H4 (cell line): ENCODE data around the gene MKS1. TPM values are rescaled to one million over a fixed set of nuclear protein-coding genes. Genes with fewer than 3 reads are reported as not detected.

Experiments used
- DNase-seq: peaks from one replicate; pipeline ENCODE4 v3.0.0-alpha.2; 2015; ENCODE audit warnings: low spot score
- total RNA-seq: library from RNA; depleted of rRNA; stranded (reverse); fragments of >200 nt; shearing (Covaris generic); gene quantifications from 2 replicates; pipeline ENCODE4 v1.2.3, GENCODE V29; 2014

The MKS1 gene
- total RNA-seq, 1 experiment from 2014 or later, result 16.8 TPM

DNA sequence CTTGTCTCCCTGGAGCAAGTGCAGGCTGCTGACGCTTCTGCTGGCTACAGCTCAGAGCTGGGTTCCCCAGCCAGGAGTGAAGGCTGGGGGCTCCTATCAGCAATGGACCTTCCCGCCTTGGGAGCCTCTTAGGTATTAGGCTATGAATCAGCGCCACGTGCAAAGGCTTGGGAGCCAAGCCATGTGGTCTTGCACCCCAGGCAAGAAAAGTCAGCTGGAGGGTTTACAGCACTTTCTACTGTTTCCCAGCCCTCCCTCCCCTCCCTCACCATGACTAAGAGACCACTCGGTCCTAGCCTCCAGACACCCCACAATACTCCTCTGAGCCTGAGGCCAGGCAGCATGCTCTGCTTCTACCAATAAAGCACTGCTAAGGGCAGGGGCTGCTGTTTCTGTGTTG lies 14.3 kb downstream of the MKS1 start:
- no peak for DNase-seq

- no peak for DNase-seq
These were observed 16.2 kb downstream of the MKS1 start for GRCh38 chr17:58202859-58203258.

DNA sequence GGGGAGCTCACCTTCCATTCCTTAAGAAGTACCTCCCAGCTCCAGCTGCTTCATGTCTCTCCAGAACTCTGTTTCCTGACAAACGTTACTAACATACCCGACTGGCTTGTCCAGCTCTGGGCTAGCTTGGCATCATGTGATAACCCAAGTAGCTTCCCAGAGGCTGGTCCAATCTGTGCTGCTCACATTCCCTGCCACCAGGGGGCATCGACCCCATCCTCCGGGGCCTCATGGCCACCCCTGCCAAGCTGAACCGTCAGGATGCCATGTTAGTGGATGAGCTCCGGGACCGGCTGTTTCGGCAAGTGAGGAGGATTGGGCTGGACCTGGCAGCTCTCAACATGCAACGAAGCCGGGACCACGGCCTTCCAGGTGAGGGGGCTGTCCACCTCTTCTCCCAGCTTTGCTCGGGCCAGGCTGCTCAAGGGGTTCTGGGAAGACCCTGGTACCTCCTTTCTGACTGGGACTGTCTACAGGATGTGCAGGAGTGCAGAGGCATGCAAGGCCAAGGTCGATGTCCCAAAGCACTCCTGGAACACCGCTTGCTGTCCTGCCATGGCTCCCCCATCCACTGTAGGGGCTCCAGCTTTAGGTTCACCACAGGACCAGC lies 18.9 kb downstream of the MKS1 start:
- peak; percentile 80 for DNase-seq

DNA sequence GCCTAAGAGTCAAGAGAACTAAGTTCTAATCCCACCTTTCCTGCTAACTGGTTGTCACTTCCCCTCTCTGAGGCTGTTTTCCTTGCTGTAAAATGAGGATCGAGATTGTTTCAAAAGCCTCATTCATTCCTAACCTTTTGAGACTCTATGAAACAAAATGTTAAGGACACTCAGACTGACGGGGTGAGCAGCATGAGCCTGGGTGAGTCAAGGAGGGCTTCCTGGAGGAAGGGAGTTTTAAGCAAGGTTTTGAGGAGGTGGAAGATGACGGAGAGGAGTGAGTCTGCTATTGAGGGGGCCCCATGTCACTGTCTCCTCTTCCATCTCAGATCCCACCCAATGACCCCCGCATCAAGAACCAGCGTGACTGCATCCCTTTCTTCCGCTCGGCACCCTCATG lies 22.4 kb downstream of the MKS1 start:
- DNase-seq, result no peak

DNA sequence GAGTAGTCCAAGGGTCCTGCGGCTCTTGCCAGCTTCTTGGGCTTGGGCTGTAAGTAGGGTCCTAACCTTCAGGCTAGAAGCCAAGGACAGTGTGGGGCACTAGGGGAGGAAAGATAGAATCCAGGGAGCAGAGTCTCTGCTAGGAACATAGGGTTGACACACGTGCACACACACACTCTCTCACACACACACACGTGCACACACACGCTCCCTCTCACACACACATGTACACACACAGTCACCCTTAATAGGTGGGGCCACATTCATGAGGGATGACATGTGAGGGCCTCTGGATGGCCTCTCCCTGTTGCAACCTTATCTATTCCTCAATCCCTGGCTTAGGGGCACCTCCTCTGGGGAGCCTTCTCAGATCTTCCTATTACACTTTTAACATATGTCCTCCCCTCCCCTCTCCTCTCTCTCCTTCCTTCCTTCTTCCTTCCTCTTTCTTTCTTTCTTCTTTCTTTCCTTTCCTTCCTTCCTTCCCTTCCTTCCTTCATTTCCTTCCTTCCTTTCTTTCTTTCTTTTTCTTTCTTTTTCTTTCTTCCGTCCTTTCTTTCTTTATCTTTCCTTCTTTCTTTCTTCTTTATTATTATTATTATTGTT lies 23.4 kb downstream of the MKS1 start:
- DNase-seq, result no peak

DNA sequence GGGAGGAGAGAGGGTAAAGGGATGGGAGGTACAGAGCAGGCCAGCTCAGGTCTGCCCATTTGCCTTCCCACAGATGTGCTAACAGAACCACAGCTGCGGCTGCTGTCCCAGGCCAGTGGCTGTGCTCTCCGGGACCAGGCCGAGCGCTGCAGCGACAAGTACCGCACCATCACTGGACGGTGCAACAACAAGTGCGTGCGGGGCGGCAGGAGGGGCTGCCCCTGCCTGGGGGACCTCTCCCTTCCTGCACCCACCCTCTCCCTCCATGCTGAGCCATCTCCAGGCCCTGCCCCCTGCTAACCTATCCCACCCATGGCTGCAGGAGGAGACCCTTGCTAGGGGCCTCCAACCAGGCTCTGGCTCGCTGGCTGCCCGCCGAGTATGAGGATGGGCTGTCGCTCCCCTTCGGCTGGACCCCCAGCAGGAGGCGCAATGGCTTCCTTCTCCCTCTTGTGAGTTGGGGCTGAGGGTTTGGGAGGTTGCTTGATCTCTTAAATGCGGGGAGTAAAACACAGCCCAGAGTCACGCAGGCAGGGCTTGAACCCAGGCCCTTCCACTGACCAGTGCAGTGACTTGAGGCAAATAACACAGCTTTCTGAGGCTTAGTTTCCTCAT lies 25.3 kb downstream of the MKS1 start:
- no peak for DNase-seq

DNA sequence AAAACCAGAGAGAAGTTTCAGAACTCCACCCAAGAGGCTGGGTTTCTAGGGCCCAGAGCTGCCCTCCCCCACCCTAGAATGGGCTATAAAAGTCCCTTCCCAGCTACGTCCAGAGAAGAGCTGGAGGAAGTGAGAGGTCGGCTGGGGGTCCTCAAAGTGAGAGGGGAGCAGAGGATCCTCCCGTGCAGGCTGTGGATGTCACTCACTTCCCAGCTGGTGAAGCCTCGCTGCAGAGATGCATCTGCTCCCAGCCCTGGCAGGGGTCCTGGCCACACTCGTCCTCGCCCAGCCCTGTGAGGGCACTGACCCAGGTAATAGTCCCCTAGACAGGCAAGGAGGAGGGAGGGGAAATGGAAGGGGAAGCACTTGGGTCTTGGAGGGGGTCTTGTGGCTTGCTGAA lies 26.4 kb downstream of the MKS1 start, which contains the start of gene EPX:
Gene EPX (plus strand): TSS at position 115 of the 400 bp plus-strand sequence. CDS start 121 bp downstream, at position 236.
- DNase-seq, result no peak

GRCh38 chr17:58191241-58191896 lies 27.7 kb downstream of the MKS1 start:
- no peak for DNase-seq

DNA sequence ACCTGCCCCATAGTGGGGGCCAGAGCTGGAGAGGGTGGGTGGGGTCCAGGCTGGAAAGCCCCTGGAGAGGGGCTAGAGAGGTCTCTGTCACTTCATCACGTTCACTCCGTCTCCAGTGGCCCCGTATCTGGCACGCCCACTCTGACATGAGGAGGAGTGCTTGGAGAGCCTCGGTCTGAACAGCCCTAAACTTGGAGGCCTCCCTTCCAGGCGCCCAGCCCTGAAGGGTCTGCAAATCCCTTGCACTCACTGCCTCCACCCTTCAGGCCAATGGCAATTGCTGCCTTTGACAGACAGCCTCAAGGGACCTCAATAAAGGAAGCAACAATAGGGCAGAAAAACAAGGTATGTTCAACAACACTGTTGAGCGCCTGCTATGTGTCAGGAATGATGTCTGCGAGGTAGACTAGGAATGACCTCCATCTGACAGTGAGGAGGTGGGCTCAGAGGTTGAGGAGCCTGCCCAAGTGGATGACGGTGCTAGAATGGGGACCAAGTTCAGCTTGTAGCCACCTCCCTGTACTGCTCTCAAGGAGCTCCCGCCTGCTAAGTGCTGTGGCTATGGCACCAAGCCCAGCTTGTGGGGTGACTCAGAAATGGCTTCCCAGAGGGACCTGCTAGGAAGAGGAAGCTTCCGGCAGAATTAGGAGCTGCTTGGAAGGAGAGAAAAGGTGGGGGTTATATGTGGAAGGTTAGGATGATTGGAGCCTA lies 29.5 kb downstream of the MKS1 start:
- peak; percentile 98 for DNase-seq

DNA sequence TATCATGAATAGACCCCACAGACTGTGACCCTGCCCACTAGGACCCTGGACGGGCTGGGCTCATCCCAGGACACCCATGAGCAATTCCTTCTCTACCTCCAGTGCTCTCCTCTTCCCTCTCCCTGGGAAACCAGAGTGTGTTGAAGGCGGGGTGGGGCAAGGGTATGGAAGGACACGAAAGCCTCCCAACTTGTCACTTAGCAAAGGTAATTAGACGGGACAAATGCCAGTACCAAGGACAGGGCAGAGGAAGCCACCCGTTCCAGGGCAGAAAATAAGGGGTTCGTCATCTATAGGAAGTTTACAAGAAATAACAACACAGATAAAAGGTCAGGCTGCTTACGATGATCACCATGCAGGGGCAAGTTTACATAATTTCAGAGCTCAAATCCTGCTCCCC lies 31.4 kb downstream of the MKS1 start:
- no peak for DNase-seq

DNA sequence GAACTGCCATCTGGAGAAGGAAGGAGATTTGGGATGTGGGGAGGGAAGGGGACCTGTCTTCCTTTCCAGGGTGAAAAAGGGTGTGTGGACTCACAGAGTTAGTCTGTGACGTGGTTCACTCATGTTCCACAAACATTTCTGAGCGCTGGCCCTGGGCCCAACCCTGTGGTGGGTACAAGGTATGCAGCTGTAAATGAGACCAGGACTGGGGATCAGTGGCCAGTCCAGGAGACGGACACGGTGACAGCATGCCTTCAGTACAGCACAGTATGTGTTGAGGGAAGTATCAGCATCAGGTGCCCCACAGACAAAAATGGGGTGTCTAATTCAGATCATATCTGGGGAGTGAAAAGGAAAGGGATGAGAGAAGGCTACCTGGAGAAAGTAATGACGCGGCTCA lies 32.0 kb downstream of the MKS1 start:
- no peak for DNase-seq

GRCh38 chr17:58186591-58186990 lies 32.5 kb downstream of the MKS1 start:
- no peak for DNase-seq

GRCh38 chr17:58184986-58185761 lies 33.9 kb downstream of the MKS1 start:
- no peak for DNase-seq

GRCh38 chr17:58184308-58184985 lies 34.6 kb downstream of the MKS1 start:
- DNase-seq, result peak; percentile 97

- DNase-seq, result no peak
These were observed 35.5 kb downstream of the MKS1 start for GRCh38 chr17:58183514-58183913.

DNA sequence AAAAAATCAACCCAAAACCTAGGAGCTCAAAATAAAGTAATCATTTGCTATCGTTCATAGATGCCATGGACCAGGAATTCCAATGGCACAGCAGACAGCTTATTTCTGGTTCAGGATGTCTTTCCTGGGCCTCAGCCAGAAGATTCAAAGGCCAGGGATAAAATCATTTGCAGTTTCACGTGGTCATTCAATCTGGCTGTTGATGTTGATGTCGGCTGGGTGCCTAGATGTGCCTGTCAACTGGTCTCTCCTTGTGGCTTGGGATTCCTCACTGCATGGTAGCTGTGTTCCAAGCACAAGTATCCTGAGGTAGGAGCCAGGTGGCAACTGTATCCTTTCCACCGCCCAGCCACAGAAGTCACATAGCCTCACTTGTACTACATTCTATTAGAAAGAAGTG lies 37.3 kb downstream of the MKS1 start:
- DNase-seq, result no peak

- no peak for DNase-seq
These were observed 42.9 kb downstream of the MKS1 start for GRCh38 chr17:58176200-58176599.

- DNase-seq, result no peak
These were observed 44.2 kb downstream of the MKS1 start for GRCh38 chr17:58174871-58175270.

DNA sequence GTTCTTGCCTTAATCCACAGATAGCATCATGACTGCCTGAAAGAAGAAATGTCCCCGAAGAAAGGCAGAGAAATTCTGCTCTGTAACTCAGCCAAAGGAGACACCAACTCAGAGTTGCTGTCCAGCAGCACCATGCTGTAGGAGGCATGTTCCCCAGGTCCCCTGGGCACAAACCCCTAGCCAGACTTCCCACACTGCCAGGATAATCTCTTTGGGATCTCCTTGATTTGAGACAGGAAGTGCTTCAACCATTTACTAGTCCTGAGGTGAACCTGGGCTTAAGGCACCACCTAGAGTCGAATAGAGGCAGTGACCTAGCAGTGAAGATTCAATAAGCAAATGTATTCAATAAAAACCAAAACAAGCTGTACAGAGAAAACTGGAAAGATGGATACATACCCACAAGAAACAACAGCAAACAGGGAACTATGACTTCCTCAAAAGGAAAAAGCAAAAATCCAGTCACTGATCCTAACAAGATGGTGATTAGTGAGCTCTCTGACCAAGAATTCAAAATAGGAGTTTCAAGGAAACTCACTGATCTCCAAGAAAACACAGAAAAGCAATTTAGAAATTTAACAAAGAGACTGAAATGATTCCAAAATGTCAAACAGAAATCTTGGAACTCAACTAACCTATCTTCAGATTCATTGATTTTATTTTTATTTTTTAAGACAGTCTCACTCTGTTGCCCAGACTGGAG lies 46.5 kb downstream of the MKS1 start:
- DNase-seq, result peak; percentile 65

DNA sequence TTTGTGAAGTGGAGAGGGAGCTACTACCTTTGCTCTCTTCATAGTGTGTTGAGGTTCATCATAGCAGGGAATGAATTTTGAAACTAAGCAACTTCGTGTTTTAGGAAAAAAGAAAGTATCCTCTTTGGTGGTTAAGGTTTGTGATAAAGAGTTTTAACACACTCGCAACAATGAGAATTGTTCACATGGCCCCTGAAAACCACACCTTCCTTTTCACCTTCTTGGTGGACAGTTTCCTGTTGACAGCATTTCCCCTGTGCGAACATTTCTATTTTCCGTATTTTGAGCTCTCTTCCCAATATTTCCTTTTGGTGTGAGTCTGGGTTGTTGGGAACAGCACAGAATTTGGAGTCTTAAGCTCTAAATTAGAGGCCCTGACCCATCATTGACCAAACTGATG lies 48.4 kb downstream of the MKS1 start:
- no peak for DNase-seq
